Natural killer cell treated with Interleukin-12 subunit alpha and Interleukin-12 subunit beta and Interleukin-15 and Interleukin-18, amount 100 ng/mL, for 72 hours (primary cell): Measurements from ENCODE around the gene PPP1R9B. TPM values are rescaled to one million over a fixed set of nuclear protein-coding genes. Genes with fewer than 3 reads are reported as not detected.

Source experiments
- ATAC-seq, 2 donors: fragments of 150-1000 bp; cut with Tn5 transposase in 1 of 2; sonication (Bioruptor Pico), chemical (Tn5 transposase) in 1 of 2; 2 replicates each; pipeline ENCODE4 v1.10.0; 2021
- DNase-seq: peaks from one replicate; pipeline ENCODE4 v3.0.0; 2022; ENCODE audit warnings: low spot score
- H3K27ac Mint-ChIP-seq, 2 donors: 1 replicate in 1 of 2; 2 replicates in 1 of 2; pipeline ENCODE4 v1.8.0; 2022; ENCODE audit warnings: mixed read lengths in 2 of 2, mild to moderate bottlenecking in 1 of 2, moderate library complexity in 1 of 2
- H3K27me3 Mint-ChIP-seq, 2 donors: 1 replicate in 1 of 2; 2 replicates in 1 of 2; pipeline ENCODE4 v1.8.0; 2022; ENCODE audit warnings: mixed read lengths in 2 of 2
- H3K36me3 Mint-ChIP-seq: one replicate; pipeline ENCODE4 v1.8.0; 2022; ENCODE audit warnings: mixed read lengths
- H3K4me1 Mint-ChIP-seq, 2 donors: 1 replicate in 1 of 2; 2 replicates in 1 of 2; pipeline ENCODE4 v1.8.0; 2022; ENCODE audit warnings: low read depth in 2 of 2, mixed read lengths in 2 of 2, mild to moderate bottlenecking in 1 of 2
- H3K4me3 Mint-ChIP-seq: one replicate; pipeline ENCODE4 v1.8.0; 2022; ENCODE audit warnings: mixed read lengths
- H3K9me3 Mint-ChIP-seq: 2 replicates; pipeline ENCODE4 v1.8.0; 2022; ENCODE audit warnings: mixed read lengths
- total RNA-seq, 2 donors: library from RNA; stranded (reverse); gene quantifications; one replicate each; pipeline ENCODE4 v1.2.3, GENCODE V29; 2022

The PPP1R9B gene
- total RNA-seq, 2 donors from 2014 or later, result 96.0 to 110 TPM

DNA sequence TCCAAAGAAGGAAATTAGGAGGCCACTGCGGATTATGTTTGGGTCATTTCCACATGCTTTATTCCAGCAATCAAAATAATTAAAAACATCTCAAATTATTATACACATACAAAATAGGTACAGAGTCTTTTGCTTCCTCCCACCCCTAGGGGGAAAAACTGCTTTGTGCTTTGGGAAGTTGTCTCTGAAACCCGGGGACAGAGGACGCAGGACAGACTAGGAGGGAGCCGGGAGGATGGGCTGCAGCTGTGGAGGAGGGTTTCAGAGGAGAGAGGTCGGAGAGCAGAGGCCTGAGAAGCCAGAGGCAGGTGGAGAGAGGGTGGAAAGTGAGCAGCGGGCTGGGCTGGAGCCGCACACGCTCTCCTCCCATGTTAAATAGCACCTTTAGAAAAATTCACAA lies 33.6 kb upstream of the PPP1R9B start:
- Mint-ChIP-seq H3K27ac (peak overlapping the region; percentile 27 to 31), H3K9me3 (no peaks in the 10 kb centered on the region), H3K27me3 (peaks cover 0 to 7% of the 10 kb centered on the region in 2 donors), H3K36me3 (no peaks in the 10 kb centered on the region), H3K4me1 (peaks cover 13 to 19% of the 10 kb centered on the region in 2 donors), H3K4me3 (peak overlapping the region; percentile 82)
- ATAC-seq (no peak), DNase-seq (no peak)

DNA sequence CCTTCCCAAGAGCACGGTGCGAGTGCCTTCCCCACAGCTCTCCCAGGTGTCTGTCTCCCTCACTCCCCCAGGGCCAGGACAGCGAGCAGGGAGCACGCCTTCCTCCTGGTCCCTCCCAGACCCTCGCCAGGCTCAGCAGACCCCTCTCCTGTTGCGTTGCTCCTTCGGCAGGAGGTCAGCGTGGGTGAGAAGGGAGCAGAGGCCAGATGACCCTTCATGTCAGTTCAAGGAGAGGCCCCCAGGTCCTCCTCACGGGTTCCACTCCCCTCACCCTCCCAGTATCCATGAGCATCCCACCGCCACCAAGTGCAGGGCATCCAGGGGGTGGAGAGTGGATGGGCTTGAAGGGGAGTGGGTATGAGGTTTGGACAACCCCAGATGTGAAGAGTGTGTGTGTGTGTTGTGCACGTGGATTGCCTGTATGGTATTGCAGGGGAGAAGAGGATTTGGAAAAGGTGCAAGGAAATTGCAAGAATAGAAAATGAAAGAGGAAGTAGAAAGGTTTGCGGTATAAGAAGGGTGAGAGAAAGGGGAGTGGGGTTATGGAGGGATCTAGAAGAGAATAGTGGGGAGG lies 33.0 kb upstream of the PPP1R9B start:
- H3K36me3 Mint-ChIP-seq, result no peaks in the 10 kb centered on the region
- H3K4me3 Mint-ChIP-seq, result peak overlapping the region; percentile 82

DNA sequence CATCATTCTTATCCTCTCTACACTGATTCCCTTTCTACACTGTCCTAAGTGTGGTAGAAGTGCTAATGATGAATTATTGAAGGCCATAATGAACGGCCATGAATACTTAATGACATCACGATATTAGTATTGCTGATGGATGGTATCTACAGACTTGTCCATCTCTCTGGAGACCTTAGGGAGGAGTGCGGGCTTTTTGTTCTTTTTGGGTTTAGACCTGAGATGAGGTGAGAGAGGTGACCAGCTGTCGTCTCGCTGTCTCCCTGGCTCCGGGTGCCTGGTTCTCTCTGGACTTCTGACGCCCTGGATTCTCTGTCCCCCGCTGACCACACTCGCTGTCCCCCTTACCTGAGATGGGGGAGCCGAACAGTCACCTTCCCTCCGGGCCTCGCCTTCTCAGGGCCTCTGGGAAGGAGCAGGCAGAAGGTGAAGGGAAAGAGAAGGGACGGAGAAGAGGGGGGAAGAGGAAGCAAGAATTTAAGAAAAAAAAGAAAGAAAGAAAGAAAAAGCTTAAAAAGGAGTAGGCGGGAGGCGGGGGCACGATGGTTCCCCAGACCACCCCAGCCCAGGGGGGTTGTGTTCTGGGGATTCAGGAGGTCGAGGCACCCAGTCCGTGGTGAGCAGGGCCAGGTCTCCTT lies 32.4 kb upstream of the PPP1R9B start:
- no peak for ATAC-seq
- Mint-ChIP-seq H3K36me3 (no peaks in the 10 kb centered on the region), H3K4me3 (peak overlapping the region; percentile 28), H3K27ac (no peak overlapping the region), H3K9me3 (no peaks in the 10 kb centered on the region), H3K27me3 (peaks cover 0 to 11% of the 10 kb centered on the region in 2 donors), H3K4me1 (peaks cover 19 to 25% of the 10 kb centered on the region in 2 donors)
- no peak for DNase-seq

More for the DNA sequence above, 33.0 kb upstream of the PPP1R9B start:
- peak overlapping the region; percentile 27 to 31 for H3K27ac Mint-ChIP-seq
- peak; percentile 48 to 74 for ATAC-seq
- no peak for DNase-seq
- H3K4me1 Mint-ChIP-seq, result peaks cover 14 to 20% of the 10 kb centered on the region in 2 donors
- H3K27me3 Mint-ChIP-seq, result peaks cover 0 to 7% of the 10 kb centered on the region in 2 donors
- H3K9me3 Mint-ChIP-seq, result no peaks in the 10 kb centered on the region

DNA sequence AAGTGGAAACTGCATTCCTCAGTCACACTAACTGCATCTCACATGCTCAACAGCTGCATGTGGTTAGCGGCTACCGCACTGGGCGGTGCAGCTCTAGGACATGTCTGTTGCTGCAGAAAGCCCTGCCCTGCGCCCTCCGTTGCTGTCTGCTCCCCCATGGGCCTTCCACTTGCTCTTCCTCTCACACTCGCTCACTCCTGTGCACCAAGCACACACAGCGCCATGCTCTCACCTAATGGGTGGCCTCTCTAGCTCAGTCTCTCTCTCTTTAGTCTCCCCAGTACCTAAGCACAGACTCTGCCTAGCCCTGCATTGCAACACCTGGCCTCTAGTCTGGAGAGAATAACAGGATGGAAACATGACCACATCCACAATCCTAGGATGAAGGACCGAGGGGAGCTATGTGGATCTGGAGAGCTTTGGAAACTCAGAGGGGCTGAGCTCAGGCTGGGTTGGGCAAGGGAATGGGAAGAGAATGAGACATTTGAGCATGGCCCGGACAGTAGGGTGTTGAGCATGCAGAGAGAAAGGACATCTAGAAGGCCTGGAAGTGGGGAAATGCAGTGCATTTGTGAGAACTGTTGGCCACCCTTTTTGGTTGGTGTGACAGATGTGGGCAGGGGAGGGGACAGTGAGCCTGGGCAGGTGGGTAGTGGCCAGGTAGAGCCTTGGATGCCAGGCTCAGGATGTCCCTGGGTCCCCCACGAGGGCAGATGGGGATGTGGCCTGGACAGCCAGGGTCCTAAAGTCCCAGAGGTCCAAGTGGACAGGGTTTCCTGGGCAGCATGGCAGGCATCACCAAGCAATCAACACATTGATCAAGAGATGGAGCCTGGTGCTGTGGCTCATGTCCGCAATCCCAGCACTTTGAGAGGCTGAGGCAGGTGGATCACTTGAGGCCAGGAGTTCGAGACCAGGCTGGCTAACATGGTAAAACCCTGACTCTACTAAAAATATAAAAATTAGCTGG lies 31.4 kb upstream of the PPP1R9B start:
- DNase-seq (no peak), ATAC-seq (no peak)
- H3K4me1 Mint-ChIP-seq, result peaks cover 19 to 25% of the 10 kb centered on the region in 2 donors
- no peak overlapping the region for H3K27ac Mint-ChIP-seq
- no peaks in the 10 kb centered on the region for H3K36me3 Mint-ChIP-seq
- no peaks in the 10 kb centered on the region for H3K9me3 Mint-ChIP-seq
- H3K4me3 Mint-ChIP-seq, result no peak overlapping the region
- peaks cover 0 to 11% of the 10 kb centered on the region in 2 donors for H3K27me3 Mint-ChIP-seq

DNA sequence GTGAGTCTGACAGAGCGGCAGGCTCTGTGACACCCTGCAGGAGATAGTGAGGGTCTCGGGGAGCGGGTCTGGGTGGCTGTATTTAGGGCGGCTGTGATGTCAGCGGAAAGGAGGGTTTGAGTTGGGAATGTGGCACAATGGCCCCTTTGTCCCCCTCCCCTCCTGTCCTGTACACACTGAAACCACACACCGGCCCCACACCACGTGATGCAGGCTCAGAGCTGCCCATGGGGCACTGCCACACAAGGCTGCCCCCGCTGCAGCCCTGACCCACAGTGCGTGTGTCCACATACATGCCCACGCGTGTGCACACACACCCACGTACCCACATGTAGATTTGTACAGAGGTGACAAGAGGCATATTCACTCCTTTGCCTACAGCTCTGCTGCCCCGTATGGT lies 30.7 kb upstream of the PPP1R9B start:
- no peak overlapping the region for H3K27ac Mint-ChIP-seq
- H3K9me3 Mint-ChIP-seq, result no peaks in the 10 kb centered on the region
- no peaks in the 10 kb centered on the region for H3K36me3 Mint-ChIP-seq
- peaks cover 0 to 11% of the 10 kb centered on the region in 2 donors for H3K27me3 Mint-ChIP-seq
- ATAC-seq (no peak), DNase-seq (no peak)
- H3K4me1 Mint-ChIP-seq, result peaks cover 19 to 25% of the 10 kb centered on the region in 2 donors
- no peak overlapping the region for H3K4me3 Mint-ChIP-seq

DNA sequence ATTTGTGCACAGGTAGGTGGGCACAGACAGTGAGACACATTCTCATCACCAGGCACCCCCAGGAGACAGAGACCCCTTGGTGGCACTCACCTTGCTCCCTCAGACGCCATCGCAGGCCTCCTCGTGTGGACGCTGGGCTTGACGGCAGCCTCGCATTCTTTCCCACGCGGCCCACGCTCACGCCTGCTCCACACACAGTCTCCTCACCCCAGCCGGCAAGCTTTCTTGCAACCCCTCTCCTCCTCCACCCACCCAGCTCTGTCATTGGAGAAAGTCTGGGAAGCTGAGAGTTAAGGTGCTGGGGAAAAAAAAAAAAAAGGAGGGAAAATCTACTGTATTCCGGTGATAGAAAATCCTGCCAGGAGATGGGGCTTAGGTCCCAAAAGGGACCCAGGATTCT lies 30.1 kb upstream of the PPP1R9B start:
- Mint-ChIP-seq H3K4me3 (no peak overlapping the region), H3K9me3 (no peaks in the 10 kb centered on the region), H3K27ac (no peak overlapping the region), H3K27me3 (peaks cover 0 to 11% of the 10 kb centered on the region in 2 donors), H3K4me1 (peaks cover 19 to 25% of the 10 kb centered on the region in 2 donors), H3K36me3 (no peaks in the 10 kb centered on the region)
- ATAC-seq (no peak), DNase-seq (no peak)

DNA sequence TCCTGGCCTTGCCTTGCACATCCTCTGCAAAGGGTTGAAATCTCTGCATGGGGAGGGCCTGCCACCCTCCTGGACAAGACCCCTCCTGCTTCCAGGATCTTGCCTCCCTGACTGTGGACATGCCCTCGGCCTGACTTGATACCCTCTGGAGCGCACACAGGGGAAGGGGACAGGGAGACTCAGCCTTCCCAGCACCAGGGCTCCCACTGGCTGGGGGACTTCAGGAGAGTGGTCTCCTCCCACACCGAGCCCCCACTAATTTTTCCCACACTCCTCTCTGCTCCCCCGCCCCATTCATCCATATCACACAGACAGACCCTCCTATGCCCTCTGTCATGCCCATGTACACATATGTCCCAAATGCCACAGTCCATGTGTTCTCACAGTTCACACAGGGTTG lies 29.6 kb upstream of the PPP1R9B start:
- ATAC-seq, result no peak
- H3K27me3 Mint-ChIP-seq, result peaks cover 0 to 11% of the 10 kb centered on the region in 2 donors
- no peaks in the 10 kb centered on the region for H3K9me3 Mint-ChIP-seq
- H3K36me3 Mint-ChIP-seq, result no peaks in the 10 kb centered on the region
- no peak overlapping the region for H3K27ac Mint-ChIP-seq
- DNase-seq, result no peak
- H3K4me1 Mint-ChIP-seq, result peaks cover 19 to 25% of the 10 kb centered on the region in 2 donors
- no peak overlapping the region for H3K4me3 Mint-ChIP-seq

DNA sequence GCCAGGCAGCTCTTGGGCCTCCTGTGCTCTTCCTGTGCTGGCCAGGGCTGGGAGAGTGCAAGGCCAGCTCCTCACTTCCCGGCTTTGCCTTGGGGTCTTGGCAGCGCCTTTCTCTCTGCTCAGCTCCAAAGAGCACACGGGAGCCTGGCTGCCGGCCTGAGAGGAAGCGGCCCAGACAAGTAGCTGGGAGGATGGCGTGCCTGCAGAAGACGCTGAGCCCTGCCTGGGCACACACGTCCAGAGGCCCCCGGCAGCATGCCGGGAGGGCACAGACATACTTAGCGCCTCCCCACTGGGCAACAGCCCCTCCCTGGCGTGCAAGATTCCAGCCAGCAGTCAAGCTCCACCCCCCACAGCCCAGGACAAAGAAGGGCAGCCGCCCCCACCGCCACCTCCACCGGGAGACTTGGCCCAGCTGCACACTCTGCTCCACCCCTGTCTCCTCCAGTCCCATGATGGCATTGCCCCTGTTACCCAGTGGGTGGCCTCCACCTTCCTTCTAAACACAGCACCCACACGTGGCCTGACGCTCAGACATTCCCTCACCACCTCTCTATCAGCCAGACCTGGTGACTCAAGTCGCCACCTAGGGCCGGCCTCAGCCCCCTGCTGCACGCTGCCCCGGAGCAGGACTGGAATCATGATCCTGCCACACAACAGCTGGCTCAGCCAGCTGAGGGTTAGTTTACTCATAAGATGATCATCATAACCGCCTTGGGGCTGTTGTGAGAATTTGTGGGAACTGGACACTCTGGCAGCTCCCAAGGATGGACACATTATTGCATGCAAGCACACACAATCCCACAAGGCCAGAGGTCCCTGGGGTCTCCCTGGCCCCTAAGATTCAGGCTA lies 27.7 kb upstream of the PPP1R9B start:
- Mint-ChIP-seq H3K27me3 (peaks cover 0 to 7% of the 10 kb centered on the region in 2 donors), H3K4me3 (no peak overlapping the region), H3K27ac (no peak overlapping the region), H3K4me1 (peaks cover 10 to 15% of the 10 kb centered on the region in 2 donors), H3K36me3 (no peaks in the 10 kb centered on the region), H3K9me3 (no peaks in the 10 kb centered on the region)
- DNase-seq (no peak), ATAC-seq (peak; percentile 62 to 73)

DNA sequence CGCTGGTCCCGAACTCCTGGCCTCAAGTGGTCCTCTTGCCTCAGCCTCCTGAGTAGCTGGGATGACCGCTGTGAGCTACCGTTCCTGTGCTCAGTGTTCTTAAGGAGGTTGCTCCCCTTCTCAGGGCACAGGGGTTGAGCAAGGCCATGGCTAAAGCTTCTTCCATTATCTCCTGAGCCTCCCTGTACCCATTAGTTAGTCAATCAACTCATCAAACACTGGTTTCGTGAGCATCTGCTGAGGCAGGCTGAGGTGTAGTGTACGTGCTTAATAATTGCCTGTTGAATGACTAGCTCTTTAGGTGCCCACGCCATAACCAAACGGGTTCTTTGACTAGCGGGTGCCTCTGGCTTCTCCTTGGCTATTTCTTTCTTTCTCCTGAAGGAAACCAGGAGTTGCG lies 27.0 kb upstream of the PPP1R9B start:
- Mint-ChIP-seq H3K4me1 (peaks cover 6 to 11% of the 10 kb centered on the region in 2 donors), H3K27ac (no peak overlapping the region), H3K36me3 (no peaks in the 10 kb centered on the region), H3K4me3 (no peak overlapping the region), H3K27me3 (peaks cover 0 to 7% of the 10 kb centered on the region in 2 donors), H3K9me3 (no peaks in the 10 kb centered on the region)
- ATAC-seq (no peak), DNase-seq (no peak)

DNA sequence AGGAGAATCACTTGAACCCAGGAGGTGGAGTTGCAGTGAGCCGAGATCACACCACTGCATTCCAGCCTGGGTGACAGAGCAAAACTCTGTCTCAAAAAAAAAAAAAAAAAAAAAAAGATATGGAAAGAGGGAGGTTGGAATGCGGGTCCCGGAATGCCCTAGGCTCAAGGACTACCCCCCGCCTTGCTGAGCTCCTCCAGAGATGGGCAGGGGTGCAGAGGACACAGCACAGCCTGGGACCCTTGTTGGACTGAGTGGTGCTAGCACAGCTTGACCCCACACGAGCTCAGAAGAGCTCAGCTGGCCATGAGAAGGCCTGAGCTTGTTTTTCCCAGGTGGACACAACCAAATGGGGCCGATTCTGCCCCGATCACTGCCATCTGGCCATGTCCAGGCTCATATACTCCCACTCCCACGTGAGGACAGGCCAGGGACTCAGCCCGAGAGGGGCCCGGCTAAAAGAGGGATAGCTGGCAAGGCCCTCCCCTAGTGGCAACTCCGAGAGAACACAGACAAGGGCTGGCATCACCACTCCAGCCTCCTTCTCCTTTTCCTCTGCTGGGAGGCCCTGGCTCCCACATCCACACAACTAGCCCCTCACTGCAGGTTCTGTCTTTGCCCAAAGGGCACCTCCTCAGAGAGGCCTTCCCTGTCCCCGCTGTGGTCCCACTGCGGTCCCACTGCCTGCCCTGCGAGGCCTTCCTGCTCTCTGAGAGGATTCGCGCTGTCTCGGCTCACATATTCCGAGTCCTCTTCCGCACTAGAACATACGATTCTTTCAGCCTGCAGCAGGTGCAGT lies 26.3 kb upstream of the PPP1R9B start:
- Mint-ChIP-seq H3K27ac (no peak overlapping the region), H3K4me3 (no peak overlapping the region)

DNA sequence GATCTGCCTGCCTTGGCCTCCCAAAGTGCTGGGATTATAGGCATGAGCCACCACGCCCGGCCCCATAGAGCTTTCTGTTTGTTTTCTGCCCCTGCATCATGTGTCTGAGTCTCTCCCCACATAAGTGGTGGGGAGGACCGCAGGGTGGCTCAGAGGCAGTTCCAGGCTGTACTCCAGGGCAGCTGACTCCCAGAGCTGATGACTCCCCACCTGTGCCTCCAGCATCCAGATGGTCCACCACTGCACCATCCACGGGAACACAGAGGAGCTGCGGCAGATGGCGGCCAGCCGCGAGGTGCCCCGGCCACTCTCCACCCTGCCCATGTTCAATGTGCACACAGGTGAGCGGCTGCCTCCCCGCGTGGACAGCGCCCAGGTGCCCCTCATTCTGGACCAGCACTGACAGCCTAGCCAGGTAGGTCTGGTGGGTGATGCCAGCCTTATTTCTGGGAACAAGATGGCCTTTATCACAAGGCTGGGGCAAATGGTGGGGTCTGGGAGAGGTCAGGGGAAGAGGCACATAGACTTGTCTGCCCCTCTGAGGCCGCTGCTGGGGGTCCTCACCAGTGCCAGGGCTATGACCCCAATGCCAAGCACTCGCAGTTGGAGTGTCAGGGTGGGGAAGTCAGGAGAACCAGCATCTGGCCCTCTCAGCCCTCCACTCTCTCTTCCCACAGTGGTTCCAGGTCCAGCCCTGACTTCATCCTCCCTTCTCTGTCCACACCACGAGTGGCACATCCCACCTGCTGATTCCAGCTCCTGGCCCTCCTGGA lies 24.7 kb upstream of the PPP1R9B start:
- Mint-ChIP-seq H3K27ac (no peak overlapping the region), H3K27me3 (peaks cover 0 to 3% of the 10 kb centered on the region in 2 donors), H3K9me3 (no peaks in the 10 kb centered on the region), H3K4me1 (peaks cover 5 to 10% of the 10 kb centered on the region in 2 donors), H3K36me3 (no peaks in the 10 kb centered on the region), H3K4me3 (no peak overlapping the region)
- DNase-seq, result no peak
- no peak for ATAC-seq

More for the DNA sequence above, 26.3 kb upstream of the PPP1R9B start:
- peaks cover 0 to 5% of the 10 kb centered on the region in 2 donors for H3K27me3 Mint-ChIP-seq
- DNase-seq, result no peak
- peaks cover 6 to 8% of the 10 kb centered on the region in 2 donors for H3K4me1 Mint-ChIP-seq
- no peak for ATAC-seq
- H3K36me3 Mint-ChIP-seq, result no peaks in the 10 kb centered on the region
- H3K9me3 Mint-ChIP-seq, result no peaks in the 10 kb centered on the region

DNA sequence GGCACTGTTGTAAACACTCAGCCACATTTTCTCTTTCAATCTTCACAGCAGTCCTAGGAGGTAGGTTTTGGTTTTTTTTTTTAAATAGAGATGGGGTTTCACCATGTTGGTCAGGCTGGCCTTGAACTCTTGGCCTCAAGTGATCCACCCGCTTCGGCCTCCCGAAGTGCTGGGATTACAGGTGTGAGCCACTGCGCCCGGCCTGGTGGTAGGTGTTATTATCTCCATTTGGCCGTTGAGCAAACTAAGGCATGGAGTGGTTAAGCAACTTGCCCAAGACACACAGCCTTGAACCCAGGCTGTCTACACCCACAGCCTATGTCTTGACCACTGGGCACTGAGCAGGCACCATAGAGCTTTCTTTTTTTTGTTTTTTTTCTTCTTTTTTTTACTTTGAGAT lies 24.0 kb upstream of the PPP1R9B start:
- ATAC-seq, result no peak
- Mint-ChIP-seq H3K4me3 (no peak overlapping the region), H3K36me3 (no peaks in the 10 kb centered on the region), H3K27me3 (peaks cover 0 to 3% of the 10 kb centered on the region in 2 donors), H3K9me3 (no peaks in the 10 kb centered on the region), H3K27ac (no peak overlapping the region), H3K4me1 (peaks cover 6 to 12% of the 10 kb centered on the region in 2 donors)
- no peak for DNase-seq
